K562 (cell line): ENCODE data around the gene CLCF1. TPM values are rescaled to one million over a fixed set of nuclear protein-coding genes. Genes with fewer than 3 reads are reported as not detected.

Experiments
- CBX1 ChIP-seq: sonication (generic); IDR thresholded peaks from 2 replicates; pipeline ENCODE4 v1.6.1; 2016; ENCODE audit warnings: antibody characterized with exemption, low read depth, mild to moderate bottlenecking
- CHD1 ChIP-seq: fragments of 200-600 bp; sonication (generic); IDR thresholded peaks from one replicate; pipeline ENCODE4 v1.6.1; 2012; ENCODE audit warnings: mild to moderate bottlenecking, moderate library complexity, low read length, inconsistent platforms
- CREM ChIP-seq: IDR thresholded peaks from 2 replicates; pipeline ENCODE4 v1.6.1; 2014; ENCODE audit warnings: antibody characterized with exemption, low read depth
- MED1 ChIP-seq: sonication (generic); formaldehyde crosslinking; IDR thresholded peaks from 2 replicates; pipeline ENCODE4 v1.8.1; 2023; ENCODE audit warnings: missing genetic modification reagents, borderline replicate concordance
- NFRKB ChIP-seq: fragments of 450-650 bp; IDR thresholded peaks from 2 replicates; pipeline ENCODE4 v1.6.1; 2016; ENCODE audit warnings: low read depth
- NR4A1 ChIP-seq, 2 experiments: fragments of 250-450 bp in 1 of 2; fragments of 450-650 bp in 1 of 2; sonication (Bioruptor Pico) in 1 of 2; IDR thresholded peaks; 2 replicates each; pipeline versions ENCODE4 v1.4.0 to v1.6.1; 2016 to 2020; ENCODE audit warnings: mild to moderate bottlenecking in 2 of 2, missing compliant biosample characterization in 1 of 2, missing genetic modification characterization in 1 of 2, moderate library complexity in 1 of 2
- PHB2 ChIP-seq: fragments of 450-650 bp; IDR thresholded peaks from 2 replicates; pipeline ENCODE4 v1.6.1; 2017; ENCODE audit warnings: low read depth
- ZNF224 ChIP-seq: sonication (generic); formaldehyde crosslinking; IDR thresholded peaks from 2 replicates; pipeline ENCODE4 v1.8.0; 2022; ENCODE audit warnings: mild to moderate bottlenecking, missing genetic modification reagents
- polyA plus RNA-seq, 8 experiments: library from polyadenylated mRNA; depleted of rRNA in 4 of 8; stranded (reverse) in 5 of 8; unstranded in 3 of 8; fragments of >200 nt; fragmentation: Nextera tagmentation in 2 of 8; fragmentation: Illumina TruSeq in 1 of 8; extraction: Ambion mirVana in 2 of 8; extraction: Trizol in 1 of 8; gene quantifications; 2 replicates each; pipeline versions ENCODE4 v1.2.1 to v1.2.3, GENCODE V29; 2011 to 2014; ENCODE audit warnings: inconsistent platforms in 1 of 8, missing spikeins in 1 of 8
- total RNA-seq, 7 experiments: library from RNA; depleted of rRNA in 6 of 7; stranded (reverse); fragments of >200 nt in 6 of 7; fragmentation: Illumina TruSeq in 2 of 7; extraction: Trizol in 2 of 7; gene quantifications; 2 replicates each; pipeline versions ENCODE4 v1.2.1 to v1.2.3, GENCODE V29; 2011 to 2021; ENCODE audit warnings: low replicate concordance in 1 of 7
- TF ChIP-seq, protein P1 (sequence below): sonication (generic); formaldehyde crosslinking; IDR thresholded peaks from 2 replicates; pipeline ENCODE4 v1.8.0; 2023; ENCODE audit warnings: mild to moderate bottlenecking, missing genetic modification reagents

Gene CLCF1
- total and polyA plus RNA-seq, 9 of the 15 experiments (the other 6 are each of a cell fraction or from before 2014, with no cell fraction given): 0.49 to 5.8 (median 3.0) TPM

DNA sequence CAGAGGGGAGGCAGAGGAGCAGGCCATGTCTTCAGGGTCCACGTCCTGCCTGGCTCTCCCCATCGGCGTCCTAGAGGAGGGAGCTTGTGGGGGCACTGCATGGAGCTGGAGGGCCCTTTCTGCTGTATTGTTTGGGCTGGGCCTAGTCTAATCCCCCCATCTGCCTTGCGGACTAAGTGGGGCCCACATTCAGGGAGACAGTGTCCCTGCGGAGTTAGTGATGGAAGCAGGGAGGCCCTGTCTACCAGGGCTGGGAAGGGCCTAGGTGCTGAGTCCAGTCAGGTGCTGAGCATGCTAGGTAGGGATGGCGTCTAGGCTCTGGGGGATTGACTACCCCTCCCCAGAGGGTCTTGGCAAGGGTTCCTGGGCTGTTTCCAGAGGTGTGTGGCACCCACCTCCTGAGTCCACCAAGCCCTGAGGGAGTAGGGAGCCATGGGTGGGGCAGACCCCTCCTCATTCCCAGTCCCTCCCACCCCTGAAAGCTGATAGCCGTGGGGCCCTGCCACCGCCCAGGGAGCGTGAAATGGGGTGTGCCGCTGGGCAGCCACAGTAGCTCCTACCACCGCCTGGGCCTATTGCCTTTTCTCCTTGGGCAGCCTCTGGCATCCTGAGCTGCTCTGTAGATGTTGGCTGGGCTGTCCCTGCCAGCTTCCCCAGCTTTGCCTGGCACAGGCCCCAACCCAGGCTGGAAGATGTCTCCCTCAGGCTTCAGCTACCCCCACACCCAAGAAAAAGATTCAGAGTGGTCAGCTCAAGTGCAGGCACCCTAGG lies 18.2 kb downstream of the CLCF1 start (continued):
- TF ChIP-seq, protein P1, sequence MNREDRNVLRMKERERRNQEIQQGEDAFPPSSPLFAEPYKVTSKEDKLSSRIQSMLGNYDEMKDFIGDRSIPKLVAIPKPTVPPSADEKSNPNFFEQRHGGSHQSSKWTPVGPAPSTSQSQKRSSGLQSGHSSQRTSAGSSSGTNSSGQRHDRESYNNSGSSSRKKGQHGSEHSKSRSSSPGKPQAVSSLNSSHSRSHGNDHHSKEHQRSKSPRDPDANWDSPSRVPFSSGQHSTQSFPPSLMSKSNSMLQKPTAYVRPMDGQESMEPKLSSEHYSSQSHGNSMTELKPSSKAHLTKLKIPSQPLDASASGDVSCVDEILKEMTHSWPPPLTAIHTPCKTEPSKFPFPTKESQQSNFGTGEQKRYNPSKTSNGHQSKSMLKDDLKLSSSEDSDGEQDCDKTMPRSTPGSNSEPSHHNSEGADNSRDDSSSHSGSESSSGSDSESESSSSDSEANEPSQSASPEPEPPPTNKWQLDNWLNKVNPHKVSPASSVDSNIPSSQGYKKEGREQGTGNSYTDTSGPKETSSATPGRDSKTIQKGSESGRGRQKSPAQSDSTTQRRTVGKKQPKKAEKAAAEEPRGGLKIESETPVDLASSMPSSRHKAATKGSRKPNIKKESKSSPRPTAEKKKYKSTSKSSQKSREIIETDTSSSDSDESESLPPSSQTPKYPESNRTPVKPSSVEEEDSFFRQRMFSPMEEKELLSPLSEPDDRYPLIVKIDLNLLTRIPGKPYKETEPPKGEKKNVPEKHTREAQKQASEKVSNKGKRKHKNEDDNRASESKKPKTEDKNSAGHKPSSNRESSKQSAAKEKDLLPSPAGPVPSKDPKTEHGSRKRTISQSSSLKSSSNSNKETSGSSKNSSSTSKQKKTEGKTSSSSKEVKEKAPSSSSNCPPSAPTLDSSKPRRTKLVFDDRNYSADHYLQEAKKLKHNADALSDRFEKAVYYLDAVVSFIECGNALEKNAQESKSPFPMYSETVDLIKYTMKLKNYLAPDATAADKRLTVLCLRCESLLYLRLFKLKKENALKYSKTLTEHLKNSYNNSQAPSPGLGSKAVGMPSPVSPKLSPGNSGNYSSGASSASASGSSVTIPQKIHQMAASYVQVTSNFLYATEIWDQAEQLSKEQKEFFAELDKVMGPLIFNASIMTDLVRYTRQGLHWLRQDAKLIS (CRISPR knock-in tag): no peak
- TF ChIP-seq CHD1: no peak
- TF ChIP-seq NFRKB: 0 out of 2 replicates have a peak, but pooled peaks have one; percentile 12
- TF ChIP-seq ZNF224: no peak
- peak; percentile 30; the same call in 1 of the 2 replicates for TF ChIP-seq NR4A1 (CRISPR knock-in tag; IDR thresholded peaks at IDR 0.05)
- TF ChIP-seq NR4A1 (tag; IDR thresholded peaks at IDR 0.05): no peak
- no peak for TF ChIP-seq PHB2
- TF ChIP-seq CBX1: no peak
- TF ChIP-seq CREM: no peak
- no peak for TF ChIP-seq MED1 (CRISPR knock-in tag)
- TF ChIP-seq, all 486 proteins: peak for 9
